IPS DF 4.7 (cell line): Measurements from ENCODE around the gene YDJC.
"Not testable (repeated sequence)": the region's sequence is repeated elsewhere in the genome, so short reads cannot be mapped to it uniquely, and the experiment has no call there.

Experiments used
- DNase-seq: peaks from one replicate; pipeline ENCODE4 v3.0.0-alpha.2; 2013; ENCODE audit warnings: low spot score; ENCODE audit errors: extremely low read depth

YDJC gene

GRCh38 chr22:21651521-21652009 lies 21.7 kb upstream of the YDJC start:
- no peak for DNase-seq

- DNase-seq: no peak
Measured at GRCh38 chr22:21650823-21651520, 21.1 kb upstream of the YDJC start.

DNA sequence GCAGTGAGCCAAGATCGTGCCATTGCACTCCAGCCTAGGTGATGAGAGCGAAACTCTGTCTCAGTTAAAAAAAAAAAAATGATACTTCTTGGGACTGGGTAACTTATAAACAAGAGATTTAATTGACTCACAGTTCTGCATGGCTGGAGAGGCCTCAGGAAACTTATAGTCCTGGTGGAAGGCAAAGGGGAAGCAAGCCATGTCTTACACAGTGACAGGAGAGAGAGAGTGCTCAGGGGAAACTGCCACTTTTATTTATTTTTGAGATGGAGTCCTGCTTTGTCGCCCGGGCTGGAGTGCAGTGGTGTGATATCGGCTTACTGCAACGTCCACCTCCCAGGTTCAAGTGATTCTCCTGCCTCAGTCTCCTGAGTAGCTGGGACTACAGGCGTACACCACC lies 20.5 kb upstream of the YDJC start:
- no peak for DNase-seq

- no peak for DNase-seq
Measured at GRCh38 chr22:21646608-21647590, 17.1 kb upstream of the YDJC start.

DNA sequence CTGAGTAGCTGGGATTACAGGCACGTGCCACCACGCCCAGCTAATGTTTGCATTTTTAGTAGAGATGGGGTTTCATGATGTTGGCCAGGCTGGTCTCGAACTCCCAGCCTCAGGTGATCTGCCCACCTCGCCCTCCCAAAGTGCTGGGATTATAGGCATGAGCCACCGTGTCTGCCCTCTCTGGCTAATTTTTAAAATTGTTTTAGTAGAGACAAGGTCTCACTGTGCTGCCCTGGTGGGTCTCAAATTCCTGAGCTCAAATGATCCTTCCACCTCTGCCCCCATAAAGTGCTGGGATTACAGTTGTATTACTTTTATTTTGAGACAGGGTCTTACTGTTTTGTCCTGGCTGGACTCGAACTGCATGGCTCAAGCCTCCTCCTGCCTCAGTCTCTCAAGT lies 15.7 kb upstream of the YDJC start:
- not testable (repeated sequence) for DNase-seq

- DNase-seq: no peak
Measured at GRCh38 chr22:21643533-21644357, 13.9 kb upstream of the YDJC start.

DNA sequence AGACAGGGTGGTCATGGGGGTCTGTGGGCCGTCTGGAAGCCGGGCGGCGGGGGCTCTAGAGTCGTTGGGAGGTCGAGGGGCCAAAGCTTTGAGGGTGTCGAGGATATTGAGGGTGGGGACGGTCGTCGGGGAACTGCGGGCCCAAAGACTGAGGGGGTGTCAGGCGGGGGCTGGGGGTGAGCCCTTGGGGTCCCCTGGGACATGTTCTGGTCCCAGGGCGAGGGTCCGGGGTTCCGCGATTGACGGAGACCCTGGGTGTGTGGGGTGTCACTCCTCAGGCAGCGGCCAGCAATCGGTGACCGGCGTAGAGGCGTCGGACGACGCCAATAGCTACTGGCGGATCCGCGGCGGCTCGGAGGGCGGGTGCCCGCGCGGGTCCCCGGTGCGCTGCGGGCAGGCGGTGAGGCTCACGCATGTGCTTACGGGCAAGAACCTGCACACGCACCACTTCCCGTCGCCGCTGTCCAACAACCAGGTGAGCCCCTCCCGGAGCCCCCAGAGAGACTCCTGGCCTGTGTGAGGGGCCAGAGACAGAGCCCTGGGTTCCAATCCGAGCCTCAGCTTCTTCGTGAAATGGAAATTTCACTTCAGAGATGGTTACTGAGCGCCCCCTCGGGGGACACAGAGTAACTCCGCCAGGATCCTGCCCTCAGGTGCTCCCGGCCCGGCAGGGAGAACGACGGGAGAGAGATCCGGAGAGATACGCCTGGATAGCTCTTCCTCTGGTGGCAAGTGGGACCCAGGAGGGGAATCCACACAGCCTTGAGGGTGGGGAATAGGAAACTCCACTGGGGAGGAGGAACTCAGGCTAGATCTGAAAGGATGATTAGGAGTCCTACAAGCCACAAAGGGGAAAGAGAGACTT lies 13.0 kb upstream of the YDJC start:
- no peak for DNase-seq

- no peak for DNase-seq
Measured at GRCh38 chr22:21641789-21642583, 12.2 kb upstream of the YDJC start, which contains the start of gene SDF2L1. SDF2L1 (plus strand) TSS chr22:21642302; CDS start chr22:21642337, 35 bp downstream.

GRCh38 chr22:21641417-21641788 lies 11.6 kb upstream of the YDJC start:
- DNase-seq: no peak

DNA sequence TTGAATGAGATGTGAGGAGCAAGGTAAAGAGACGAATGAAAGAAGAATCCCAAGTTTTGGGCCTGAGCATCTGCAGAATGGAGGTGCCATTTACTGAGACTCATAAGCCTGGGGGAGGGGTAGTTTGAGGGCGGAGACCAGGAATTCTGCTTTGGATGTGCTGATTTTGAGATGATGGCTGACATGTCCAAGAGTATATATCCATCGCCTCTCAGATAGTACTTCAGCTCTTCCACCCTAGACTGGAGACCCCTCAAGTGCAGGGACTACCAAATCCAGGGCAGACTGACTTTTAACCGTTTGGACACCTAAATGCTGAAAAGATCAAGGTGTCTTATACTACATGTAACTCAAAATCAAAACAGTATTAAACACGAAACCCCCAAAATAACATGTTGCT lies 11.0 kb upstream of the YDJC start:
- no peak for DNase-seq

DNA sequence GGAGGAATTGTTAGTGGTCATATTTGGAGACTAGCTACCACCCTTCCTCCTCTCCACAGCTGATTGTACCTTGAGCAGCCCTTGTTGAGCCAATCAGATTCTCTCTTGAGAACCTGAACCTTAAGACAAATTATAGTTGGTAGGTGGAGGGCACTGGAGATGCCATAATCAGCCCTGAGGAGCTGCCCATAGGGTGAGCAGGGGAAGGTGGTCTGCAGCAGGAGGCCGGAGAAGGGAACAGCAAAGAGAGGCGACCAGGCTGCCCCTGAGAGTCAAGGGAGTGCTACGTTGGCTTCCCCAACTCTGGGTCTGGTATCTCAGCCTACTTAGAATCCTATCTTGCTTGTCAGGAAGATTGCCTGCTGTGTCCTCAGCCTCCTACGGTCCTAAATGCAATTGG lies 9.5 kb upstream of the YDJC start:
- no peak for DNase-seq

DNA sequence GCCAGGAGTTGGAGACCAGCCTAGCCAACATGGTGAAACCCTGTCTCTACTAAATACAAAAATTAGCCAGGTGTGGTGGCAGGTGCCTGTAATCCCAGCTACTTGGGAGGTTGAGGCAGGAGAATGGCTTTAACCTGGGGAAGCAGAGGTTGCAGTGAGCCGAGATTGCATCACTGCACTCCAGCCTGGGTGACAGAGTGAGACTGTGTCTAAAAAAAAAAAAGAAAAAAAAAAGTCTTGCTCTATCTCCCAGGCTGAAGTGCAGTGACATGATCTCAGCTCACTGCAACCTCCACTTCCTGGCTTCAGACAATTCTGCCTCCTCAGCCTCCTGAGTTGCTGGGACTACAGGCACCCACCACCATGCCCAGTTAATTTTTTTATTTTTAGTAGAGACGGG lies 7.6 kb upstream of the YDJC start:
- DNase-seq: not testable (repeated sequence)

DNA sequence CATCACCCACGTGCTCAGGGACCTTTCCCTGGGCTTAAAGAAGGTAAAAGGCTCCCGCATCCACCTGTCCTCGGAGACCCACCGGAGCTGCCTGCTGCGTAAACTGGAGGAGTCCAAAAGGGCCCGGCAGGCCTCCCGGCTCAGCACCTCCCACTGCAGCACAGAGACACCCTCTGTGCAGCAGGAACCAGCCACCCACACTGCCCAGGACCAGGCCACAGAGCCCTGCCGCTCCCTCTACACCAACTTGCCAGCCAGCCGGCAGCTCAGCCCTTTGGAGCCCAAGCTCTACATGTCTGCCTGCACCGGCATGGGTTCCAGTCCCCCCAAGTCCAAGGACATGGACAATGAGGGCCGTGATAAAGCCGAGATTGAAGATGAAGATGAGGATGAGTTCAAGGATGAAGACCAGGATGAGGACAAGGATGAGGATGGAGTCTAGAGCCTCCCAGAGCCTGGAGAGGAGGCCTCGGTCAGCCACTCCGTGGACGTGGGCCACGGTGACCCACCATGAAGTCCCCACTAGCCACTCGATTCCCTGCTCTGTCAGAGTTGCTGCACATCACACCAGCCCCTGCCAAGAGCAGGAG lies 6.9 kb upstream of the YDJC start:
- no peak for DNase-seq

- DNase-seq: no peak
Measured at GRCh38 chr22:21635771-21636510, 6.1 kb upstream of the YDJC start.

DNA sequence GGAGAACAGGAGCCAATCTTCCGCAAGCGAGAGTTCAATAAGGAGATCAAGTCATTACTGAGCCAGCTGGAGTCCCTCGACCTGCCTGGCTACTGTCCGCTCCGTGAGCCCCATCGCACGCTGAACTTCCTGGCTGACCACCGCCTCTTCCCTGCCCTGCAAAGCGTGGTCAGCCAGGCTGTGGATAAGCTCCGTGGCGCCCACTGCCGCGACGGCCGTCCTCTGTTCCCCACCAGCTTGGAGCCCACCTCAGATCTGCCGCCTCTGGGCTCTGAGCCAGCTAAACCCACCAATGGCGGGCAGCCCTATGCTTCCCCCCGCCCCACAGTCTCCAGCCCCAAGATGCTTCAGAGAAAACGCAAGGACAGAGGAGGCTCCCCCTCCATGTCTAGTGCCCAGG lies 5.0 kb upstream of the YDJC start:
- DNase-seq: no peak

DNA sequence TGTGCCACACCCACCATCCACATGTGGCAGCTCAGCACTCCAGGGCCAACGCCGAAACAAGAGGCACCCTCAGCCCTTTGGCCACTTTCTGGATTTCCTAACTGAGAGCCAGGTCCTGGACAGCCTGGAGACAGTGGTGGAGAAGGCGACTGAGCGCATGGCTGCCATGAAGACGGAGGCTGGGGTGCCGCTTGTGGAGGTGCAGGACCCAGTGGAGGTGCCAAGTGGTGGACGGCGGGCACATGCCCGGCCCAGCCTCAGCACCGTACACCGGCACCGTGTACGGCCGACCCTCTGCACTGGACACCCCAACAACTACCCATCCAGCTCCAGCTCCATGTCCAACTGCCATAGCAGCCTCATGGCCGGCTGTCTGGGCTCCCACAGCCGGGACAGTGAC lies 4.3 kb upstream of the YDJC start:
- no peak for DNase-seq

GRCh38 chr22:21633481-21633880 lies 3.7 kb upstream of the YDJC start:
- DNase-seq: no peak

- no peak for DNase-seq
Measured at GRCh38 chr22:21632931-21633330, 3.1 kb upstream of the YDJC start.
